DND-41 (cell line): ENCODE measurements around the gene CAMK4.
A peak's percentile ranks its signal among the peaks of the same experiment; 100 is the strongest.

Source experiments
- ATAC-seq: fragments of 200-7000 bp; cut with Tn5 transposase; 3 replicates; pipeline ENCODE4 v1.9.1; 2021; ENCODE audit warnings: low read depth; ENCODE audit not compliant: insufficient read depth
- DNase-seq: peaks from one replicate; pipeline ENCODE4 v3.0.0-alpha.2; 2020
- H2AFZ ChIP-seq: 2 replicates; pipeline ENCODE4 v1.6.0; 2012; ENCODE audit warnings: low read depth, low read length
- H3K27ac ChIP-seq: 2 replicates; pipeline ENCODE4 v1.5.1; 2012; ENCODE audit warnings: low read length, inconsistent platforms
- H3K27me3 ChIP-seq: fragments of 200-600 bp; sonication (generic); 2 replicates; pipeline ENCODE4 v1.6.0; 2012; ENCODE audit warnings: low read length, mild to moderate bottlenecking, inconsistent platforms; ENCODE audit not compliant: insufficient read depth, poor library complexity
- H3K36me3 ChIP-seq: 2 replicates; pipeline ENCODE4 v1.5.1; 2012; ENCODE audit warnings: low read length, inconsistent platforms; ENCODE audit not compliant: insufficient read depth
- H3K4me1 ChIP-seq: 2 replicates; pipeline ENCODE4 v1.5.1; 2012; ENCODE audit warnings: mild to moderate bottlenecking, low read length; ENCODE audit not compliant: insufficient read depth
- H3K4me2 ChIP-seq: 2 replicates; pipeline ENCODE4 v1.6.0; 2012; ENCODE audit warnings: mild to moderate bottlenecking, moderate library complexity, low read length, inconsistent platforms; ENCODE audit not compliant: insufficient read depth
- H3K4me3 ChIP-seq, 2 experiments: fragments of 200-600 bp in 1 of 2; shearing (Covaris generic) in 1 of 2; 2 replicates each; pipeline ENCODE4 v1.5.1; 2012 to 2016; ENCODE audit warnings: inconsistent platforms in 2 of 2, low read length in 2 of 2, mild to moderate bottlenecking in 2 of 2, low read depth in 1 of 2, moderate library complexity in 1 of 2
- H3K79me2 ChIP-seq: 2 replicates; pipeline ENCODE4 v1.6.0; 2012; ENCODE audit warnings: low read length, inconsistent platforms; ENCODE audit not compliant: insufficient read depth
- H3K9ac ChIP-seq: 2 replicates; pipeline ENCODE4 v1.6.0; 2012; ENCODE audit warnings: low read depth, mild to moderate bottlenecking, inconsistent platforms, low read length, moderate library complexity
- H3K9me3 ChIP-seq: 2 replicates; pipeline ENCODE4 v1.5.1; 2012; ENCODE audit warnings: low read length, moderate library complexity, mild to moderate bottlenecking, inconsistent platforms; ENCODE audit not compliant: insufficient read depth, severe bottlenecking
- H4K20me1 ChIP-seq: 2 replicates; pipeline ENCODE4 v1.6.0; 2012; ENCODE audit warnings: low read length; ENCODE audit not compliant: insufficient read depth
- EZH2 ChIP-seq: IDR thresholded peaks from 3 replicates; pipeline ENCODE4 v1.6.1; 2012; ENCODE audit warnings: borderline replicate concordance, low read depth, mild to moderate bottlenecking, moderate library complexity, low read length, inconsistent platforms; ENCODE audit not compliant: severe bottlenecking
- TF ChIP-seq, protein P1 (sequence below): IDR thresholded peaks from 2 replicates; pipeline ENCODE4 v1.5.1; 2012; ENCODE audit warnings: borderline replicate concordance, low read length, moderate library complexity, mild to moderate bottlenecking; ENCODE audit not compliant: poor library complexity, severe bottlenecking; ENCODE audit errors: extremely low read depth

The CAMK4 gene

DNA sequence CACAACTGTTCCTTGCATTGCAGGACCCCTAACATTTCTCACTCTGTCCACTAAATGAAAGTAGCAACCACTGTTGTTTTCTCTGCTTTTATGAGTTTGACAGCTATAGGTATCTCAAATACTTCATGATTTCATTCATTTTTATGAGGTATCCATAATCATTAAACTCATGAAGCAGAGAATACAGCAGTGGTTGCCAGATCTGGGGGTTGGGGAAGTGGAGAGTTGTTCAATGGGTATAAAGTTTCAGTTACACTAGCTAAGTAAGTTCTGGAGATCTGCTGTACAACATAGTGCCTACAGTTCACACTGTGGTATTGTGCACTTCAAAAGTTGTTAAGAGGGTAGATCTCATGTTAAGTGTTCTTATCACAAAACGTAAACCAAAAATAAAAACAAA is 23.4 kb upstream of the CAMK4 start:
- Histone ChIP-seq H3K9ac (no peak overlapping the region), H3K4me1 (no peaks in the 10 kb centered on the region), H3K27me3 (no peaks in the 10 kb centered on the region), H3K9me3 (no peaks in the 10 kb centered on the region), H2AFZ (no peak overlapping the region), H4K20me1 (no peaks in the 10 kb centered on the region), H3K79me2 (no peaks in the 10 kb centered on the region), H3K4me2 (no peak overlapping the region), H3K27ac (no peak overlapping the region), H3K4me3 (no peak overlapping the region), H3K36me3 (no peaks in the 10 kb centered on the region)
- no peak for TF ChIP-seq EZH2
- TF ChIP-seq, protein P1, sequence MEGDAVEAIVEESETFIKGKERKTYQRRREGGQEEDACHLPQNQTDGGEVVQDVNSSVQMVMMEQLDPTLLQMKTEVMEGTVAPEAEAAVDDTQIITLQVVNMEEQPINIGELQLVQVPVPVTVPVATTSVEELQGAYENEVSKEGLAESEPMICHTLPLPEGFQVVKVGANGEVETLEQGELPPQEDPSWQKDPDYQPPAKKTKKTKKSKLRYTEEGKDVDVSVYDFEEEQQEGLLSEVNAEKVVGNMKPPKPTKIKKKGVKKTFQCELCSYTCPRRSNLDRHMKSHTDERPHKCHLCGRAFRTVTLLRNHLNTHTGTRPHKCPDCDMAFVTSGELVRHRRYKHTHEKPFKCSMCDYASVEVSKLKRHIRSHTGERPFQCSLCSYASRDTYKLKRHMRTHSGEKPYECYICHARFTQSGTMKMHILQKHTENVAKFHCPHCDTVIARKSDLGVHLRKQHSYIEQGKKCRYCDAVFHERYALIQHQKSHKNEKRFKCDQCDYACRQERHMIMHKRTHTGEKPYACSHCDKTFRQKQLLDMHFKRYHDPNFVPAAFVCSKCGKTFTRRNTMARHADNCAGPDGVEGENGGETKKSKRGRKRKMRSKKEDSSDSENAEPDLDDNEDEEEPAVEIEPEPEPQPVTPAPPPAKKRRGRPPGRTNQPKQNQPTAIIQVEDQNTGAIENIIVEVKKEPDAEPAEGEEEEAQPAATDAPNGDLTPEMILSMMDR, result no peak
- ATAC-seq (no peak), DNase-seq (no peak)

DNA sequence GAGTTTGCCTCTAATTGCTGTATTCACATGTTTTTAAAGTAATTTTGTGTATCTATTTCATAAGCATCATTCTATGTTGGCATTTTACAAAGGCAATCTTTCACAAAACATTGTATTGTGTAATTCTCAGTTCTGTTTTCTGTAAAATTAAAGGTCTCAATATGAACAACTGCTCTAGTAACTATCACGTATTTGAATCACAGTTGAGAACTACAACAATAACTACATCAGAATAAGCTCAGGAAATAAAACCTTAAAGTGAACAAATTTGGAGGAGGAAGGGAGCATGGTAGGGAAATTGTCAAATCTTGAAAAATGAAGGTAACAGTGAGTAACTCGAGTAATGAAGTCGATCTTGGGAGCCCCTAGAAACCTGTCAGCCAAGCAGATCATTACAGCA is 22.5 kb upstream of the CAMK4 start:
- Histone ChIP-seq H3K9ac (no peak overlapping the region), H3K4me2 (no peak overlapping the region), H3K27ac (no peak overlapping the region), H3K4me1 (no peaks in the 10 kb centered on the region), H3K27me3 (no peaks in the 10 kb centered on the region), H4K20me1 (no peaks in the 10 kb centered on the region), H3K79me2 (no peaks in the 10 kb centered on the region), H3K9me3 (no peaks in the 10 kb centered on the region), H3K36me3 (no peaks in the 10 kb centered on the region), H2AFZ (no peak overlapping the region), H3K4me3 (no peak overlapping the region)
- TF ChIP-seq, protein P1, result no peak
- TF ChIP-seq EZH2, result no peak
- DNase-seq, result no peak
- ATAC-seq, result no peak

DNA sequence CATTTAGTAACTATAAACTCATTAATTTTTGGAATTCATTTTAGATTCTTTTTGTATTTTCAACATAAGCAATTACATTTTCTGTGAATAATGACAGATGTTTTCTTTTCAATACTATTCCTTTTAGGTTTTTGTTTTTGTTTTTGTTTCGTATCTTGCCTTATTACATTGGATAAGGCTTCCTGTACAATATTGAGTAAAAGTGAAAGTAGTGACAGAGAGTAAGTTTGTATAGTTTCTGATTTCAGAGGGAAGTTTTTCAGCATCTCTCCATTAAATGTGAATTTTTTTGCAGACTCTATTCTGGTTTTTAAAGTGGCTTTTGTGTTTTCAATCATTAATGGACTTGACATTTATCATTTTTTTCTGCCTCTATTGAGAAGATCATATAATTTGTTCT is 12.8 kb upstream of the CAMK4 start:
- Histone ChIP-seq H3K79me2 (no peaks in the 10 kb centered on the region), H3K4me2 (peak overlapping the region; percentile 21; the same call in 1 of the 2 replicates), H3K27me3 (no peaks in the 10 kb centered on the region), H3K4me1 (peaks cover 4% of the 10 kb centered on the region; the same call in 1 of the 2 replicates), H3K4me3 (no peak overlapping the region), H3K36me3 (no peaks in the 10 kb centered on the region), H3K9me3 (no peaks in the 10 kb centered on the region), H4K20me1 (no peaks in the 10 kb centered on the region), H3K9ac (no peak overlapping the region), H2AFZ (peak overlapping the region; percentile 1; the same call in 1 of the 2 replicates), H3K27ac (no peak overlapping the region)
- no peak for DNase-seq
- no peak for TF ChIP-seq EZH2
- TF ChIP-seq, protein P1, result no peak
- peak; percentile 53; the same call in 1 of the 3 replicates for ATAC-seq
